Natural killer cell treated with Interleukin-12 subunit alpha and Interleukin-12 subunit beta and Interleukin-15 and Interleukin-18, amount 100 ng/mL, for 72 hours (primary cell): ENCODE measurements around the gene CSTPP1. TPM values are rescaled to one million over a fixed set of nuclear protein-coding genes. Genes with fewer than 3 reads are reported as not detected.
"Not testable (repeated sequence)": the region's sequence is repeated elsewhere in the genome, so short reads cannot be mapped to it uniquely, and the experiment has no call there.

Experiments
- ATAC-seq, 2 donors: fragments of 150-1000 bp; cut with Tn5 transposase in 1 of 2; sonication (Bioruptor Pico), chemical (Tn5 transposase) in 1 of 2; 2 replicates each; pipeline ENCODE4 v1.10.0; 2021
- DNase-seq: peaks from one replicate; pipeline ENCODE4 v3.0.0; 2022; ENCODE audit warnings: low spot score
- H3K27ac Mint-ChIP-seq, 2 donors: 1 replicate in 1 of 2; 2 replicates in 1 of 2; pipeline ENCODE4 v1.8.0; 2022; ENCODE audit warnings: mixed read lengths in 2 of 2, mild to moderate bottlenecking in 1 of 2, moderate library complexity in 1 of 2
- H3K27me3 Mint-ChIP-seq, 2 donors: 1 replicate in 1 of 2; 2 replicates in 1 of 2; pipeline ENCODE4 v1.8.0; 2022; ENCODE audit warnings: mixed read lengths in 2 of 2
- H3K36me3 Mint-ChIP-seq: one replicate; pipeline ENCODE4 v1.8.0; 2022; ENCODE audit warnings: mixed read lengths
- H3K4me1 Mint-ChIP-seq, 2 donors: 1 replicate in 1 of 2; 2 replicates in 1 of 2; pipeline ENCODE4 v1.8.0; 2022; ENCODE audit warnings: low read depth in 2 of 2, mixed read lengths in 2 of 2, mild to moderate bottlenecking in 1 of 2
- H3K4me3 Mint-ChIP-seq: one replicate; pipeline ENCODE4 v1.8.0; 2022; ENCODE audit warnings: mixed read lengths
- H3K9me3 Mint-ChIP-seq: 2 replicates; pipeline ENCODE4 v1.8.0; 2022; ENCODE audit warnings: mixed read lengths
- total RNA-seq, 2 donors: library from RNA; stranded (reverse); gene quantifications; one replicate each; pipeline ENCODE4 v1.2.3, GENCODE V29; 2022

The CSTPP1 gene
- total RNA-seq, 2 donors from 2014 or later, result 20.9 to 23.8 TPM

DNA sequence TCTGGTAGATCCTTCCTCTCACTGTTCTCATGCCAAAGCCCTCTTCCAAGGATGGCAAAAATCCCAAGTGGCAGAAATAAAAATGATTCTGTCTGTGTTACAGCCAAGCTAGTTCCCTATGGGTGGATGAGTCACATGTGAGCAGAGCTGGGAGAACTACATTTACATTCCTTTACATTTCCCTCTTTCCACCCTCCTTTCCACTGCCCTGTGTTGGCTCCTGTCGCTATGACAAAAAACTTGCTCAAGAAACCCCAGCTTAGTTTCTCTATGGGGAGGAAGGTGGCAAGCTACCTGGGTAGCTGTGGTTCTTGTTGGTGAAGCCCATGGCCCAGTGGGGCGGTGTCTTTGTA lies 268.1 kb downstream of the CSTPP1 start:
- Mint-ChIP-seq H3K27me3 (peaks cover 0 to 5% of the 10 kb centered on the region in 2 donors), H3K4me1 (no peaks in the 10 kb centered on the region), H3K4me3 (no peak overlapping the region), H3K27ac (no peak overlapping the region), H3K9me3 (no peaks in the 10 kb centered on the region), H3K36me3 (no peaks in the 10 kb centered on the region)
- no peak for ATAC-seq
- DNase-seq, result no peak

DNA sequence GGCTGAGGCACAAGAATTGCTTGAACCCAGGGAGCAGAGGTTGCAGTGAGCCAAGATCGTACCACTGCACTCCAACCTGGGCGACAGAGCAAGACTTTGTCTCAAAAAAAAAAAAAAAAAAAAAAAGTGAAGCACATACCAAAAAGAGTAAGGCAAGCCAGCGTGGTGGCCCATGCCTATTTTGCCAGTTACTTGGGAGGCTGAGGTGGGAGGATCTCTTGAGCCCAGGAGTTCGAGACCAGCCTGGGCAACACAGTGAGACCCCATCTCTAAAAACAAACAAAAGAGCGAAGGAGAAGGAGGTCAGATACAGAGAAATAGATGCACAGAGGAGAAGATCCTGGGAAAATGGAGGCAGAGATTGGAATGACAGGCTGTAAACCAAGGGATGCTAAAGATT lies 270.0 kb downstream of the CSTPP1 start:
- not testable (repeated sequence) for H3K9me3 Mint-ChIP-seq, H3K27me3 Mint-ChIP-seq, H3K36me3 Mint-ChIP-seq, H3K4me3 Mint-ChIP-seq, H3K27ac Mint-ChIP-seq, ATAC-seq, DNase-seq, H3K4me1 Mint-ChIP-seq

DNA sequence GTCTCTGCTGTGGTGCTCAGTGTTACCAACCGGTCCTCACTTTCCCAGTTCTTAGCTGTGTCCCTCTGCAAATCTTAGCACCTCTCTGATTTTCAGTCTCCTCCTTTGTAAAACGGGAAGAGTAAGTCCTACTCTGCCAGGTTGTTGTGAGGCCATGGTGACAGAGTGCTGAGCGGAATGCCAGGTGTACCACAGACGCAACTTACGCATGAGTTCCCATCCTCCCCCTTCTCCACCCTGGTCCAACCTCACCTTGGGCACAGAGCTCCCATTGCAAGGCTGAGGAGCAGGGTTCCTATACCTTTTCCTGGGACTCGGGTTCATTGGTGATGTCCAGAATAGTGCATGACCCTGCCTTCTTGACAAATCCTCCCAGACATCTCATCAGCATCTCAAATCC lies 270.9 kb downstream of the CSTPP1 start:
- DNase-seq (no peak), ATAC-seq (no peak)
- H3K4me3 Mint-ChIP-seq, result no peak overlapping the region
- no peaks in the 10 kb centered on the region for H3K36me3 Mint-ChIP-seq
- peaks cover 0 to 3% of the 10 kb centered on the region in 2 donors for H3K4me1 Mint-ChIP-seq
- H3K9me3 Mint-ChIP-seq, result no peaks in the 10 kb centered on the region
- H3K27me3 Mint-ChIP-seq, result peaks cover 0 to 5% of the 10 kb centered on the region in 2 donors
- H3K27ac Mint-ChIP-seq, result no peak overlapping the region

DNA sequence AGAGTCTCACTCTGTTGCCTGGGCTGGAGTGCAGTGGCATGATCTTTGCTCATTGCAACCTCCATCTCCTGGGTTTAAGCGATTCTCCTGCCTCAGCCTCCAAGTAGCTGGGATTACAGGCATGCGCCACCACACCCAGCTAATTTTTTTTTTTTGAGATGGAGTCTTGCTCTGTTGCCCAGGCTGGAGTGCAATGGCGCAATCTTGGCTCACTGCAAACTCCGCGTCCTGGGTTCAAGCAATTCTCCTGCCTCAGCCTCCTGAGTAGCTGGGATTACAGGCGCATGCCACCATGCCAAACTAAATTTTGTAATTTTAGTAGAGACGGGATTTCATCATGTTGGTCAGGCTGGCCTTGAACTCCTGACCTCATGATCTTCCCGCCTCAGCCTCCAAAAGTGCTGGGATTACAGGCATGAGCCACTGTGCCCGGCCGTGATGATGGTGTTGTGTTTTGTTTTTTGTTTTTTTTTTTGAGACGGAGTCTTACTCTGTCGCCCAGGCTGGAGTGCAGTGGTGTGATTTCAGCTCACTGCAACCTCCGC lies 271.5 kb downstream of the CSTPP1 start:
- not testable (repeated sequence) for H3K4me1 Mint-ChIP-seq, H3K27ac Mint-ChIP-seq, H3K4me3 Mint-ChIP-seq, DNase-seq, ATAC-seq, H3K9me3 Mint-ChIP-seq, H3K27me3 Mint-ChIP-seq, H3K36me3 Mint-ChIP-seq

DNA sequence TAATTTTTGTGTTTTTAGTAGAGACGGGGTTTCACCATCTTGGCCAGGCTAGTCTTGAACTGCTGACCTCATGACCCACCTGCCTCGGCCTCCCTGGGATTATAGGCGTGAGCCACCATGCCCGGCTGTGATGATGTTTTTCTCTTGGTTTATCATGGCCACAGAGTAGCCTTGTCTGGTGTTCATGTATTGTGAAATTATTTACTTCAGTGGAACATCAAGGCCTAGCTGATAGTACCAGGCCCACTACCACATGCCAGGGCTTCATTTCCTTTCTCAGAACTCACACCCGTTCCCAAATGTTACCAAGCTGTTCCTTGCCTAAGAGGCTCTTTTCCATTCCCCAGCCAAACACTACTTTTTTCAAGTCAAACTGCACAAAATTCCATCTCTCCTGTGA lies 272.1 kb downstream of the CSTPP1 start:
- no peak for ATAC-seq
- no peaks in the 10 kb centered on the region for H3K36me3 Mint-ChIP-seq
- no peaks in the 10 kb centered on the region for H3K9me3 Mint-ChIP-seq
- DNase-seq, result no peak
- peaks cover 0 to 5% of the 10 kb centered on the region in 2 donors for H3K27me3 Mint-ChIP-seq
- no peak overlapping the region for H3K4me3 Mint-ChIP-seq
- no peak overlapping the region for H3K27ac Mint-ChIP-seq
- peaks cover 3% of the 10 kb centered on the region in 2 donors for H3K4me1 Mint-ChIP-seq

Other genes starting within 250 kb of the CSTPP1 start
- 10 to 100 TPM; 66.6 to 68.9 TPM for gene ARHGAP1, start 236.1 kb upstream of the CSTPP1 start, total RNA-seq
- 10 to 100 TPM; 14.4 to 15.0 TPM for gene ZNF408, start 235.7 kb upstream of the CSTPP1 start, total RNA-seq
- gene F2, start 217.5 kb upstream of the CSTPP1 start, total RNA-seq, result under 1 TPM in 1 of 2 donors, not detected in 1; 0.17 TPM
- gene CKAP5, start 90.5 kb upstream of the CSTPP1 start, total RNA-seq, result 100 to 1,000 TPM in 1 of 2 donors, 10 to 100 TPM in 1; 98.1 to 164 TPM
- gene LRP4, start 18.2 kb upstream of the CSTPP1 start, total RNA-seq, result 1 to 10 TPM in 1 of 2 donors, under 1 TPM in 1; 0.90 to 2.6 TPM
- gene ARFGAP2, start 240.1 kb downstream of the CSTPP1 start, total RNA-seq, result 100 to 1,000 TPM; 117 to 151 TPM
- 1 to 10 TPM; 1.1 to 4.0 TPM for gene PACSIN3, start 249.7 kb downstream of the CSTPP1 start, total RNA-seq